GM12872 (cell line): ENCODE results near the gene CSF1R.

Experiments used
- TF ChIP-seq, protein P1 (sequence below): IDR thresholded peaks from 3 replicates; pipeline ENCODE4 v1.5.1; 2011; ENCODE audit warnings: low read depth, mild to moderate bottlenecking, low read length, moderate library complexity; ENCODE audit not compliant: insufficient read depth

Gene CSF1R

DNA sequence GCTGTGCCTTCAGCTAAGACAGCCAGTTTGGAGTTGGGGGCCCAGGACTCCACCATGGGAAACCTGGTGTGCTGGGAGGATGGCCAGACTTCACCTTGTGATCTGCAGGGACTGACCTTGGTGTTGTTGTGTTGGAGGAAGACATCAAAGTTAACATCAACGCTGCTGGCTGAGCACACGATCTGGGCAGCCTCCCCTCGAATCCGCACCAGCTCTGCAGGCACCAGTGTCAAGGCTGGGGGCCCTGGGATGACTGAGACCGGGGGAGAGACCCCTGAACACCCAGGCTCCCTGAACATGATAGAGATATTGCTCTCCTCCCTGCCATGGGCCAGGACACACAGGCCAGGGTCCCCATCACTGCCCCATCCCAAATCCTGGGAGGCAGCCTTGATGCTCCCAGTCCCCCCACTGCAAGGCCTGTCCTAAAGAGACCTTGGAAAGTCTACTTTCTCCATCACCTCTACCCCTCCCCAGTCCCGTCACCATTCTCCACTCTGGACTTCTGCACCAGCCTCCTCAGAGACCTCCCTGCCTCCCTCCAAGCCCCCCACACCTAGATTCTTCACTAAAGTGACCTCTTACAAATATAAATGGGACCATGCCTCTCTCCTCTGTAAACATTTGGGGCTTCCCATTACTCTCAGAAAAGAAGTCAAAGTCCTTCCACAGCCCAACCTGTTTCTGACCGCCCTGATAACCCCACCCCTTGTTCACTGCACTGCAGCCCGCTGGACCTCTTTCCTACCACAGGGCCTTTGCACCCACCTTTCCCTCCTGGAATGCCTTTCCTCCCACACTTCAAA, 8.2 kb downstream of the CSF1R start:
- TF ChIP-seq, protein P1, sequence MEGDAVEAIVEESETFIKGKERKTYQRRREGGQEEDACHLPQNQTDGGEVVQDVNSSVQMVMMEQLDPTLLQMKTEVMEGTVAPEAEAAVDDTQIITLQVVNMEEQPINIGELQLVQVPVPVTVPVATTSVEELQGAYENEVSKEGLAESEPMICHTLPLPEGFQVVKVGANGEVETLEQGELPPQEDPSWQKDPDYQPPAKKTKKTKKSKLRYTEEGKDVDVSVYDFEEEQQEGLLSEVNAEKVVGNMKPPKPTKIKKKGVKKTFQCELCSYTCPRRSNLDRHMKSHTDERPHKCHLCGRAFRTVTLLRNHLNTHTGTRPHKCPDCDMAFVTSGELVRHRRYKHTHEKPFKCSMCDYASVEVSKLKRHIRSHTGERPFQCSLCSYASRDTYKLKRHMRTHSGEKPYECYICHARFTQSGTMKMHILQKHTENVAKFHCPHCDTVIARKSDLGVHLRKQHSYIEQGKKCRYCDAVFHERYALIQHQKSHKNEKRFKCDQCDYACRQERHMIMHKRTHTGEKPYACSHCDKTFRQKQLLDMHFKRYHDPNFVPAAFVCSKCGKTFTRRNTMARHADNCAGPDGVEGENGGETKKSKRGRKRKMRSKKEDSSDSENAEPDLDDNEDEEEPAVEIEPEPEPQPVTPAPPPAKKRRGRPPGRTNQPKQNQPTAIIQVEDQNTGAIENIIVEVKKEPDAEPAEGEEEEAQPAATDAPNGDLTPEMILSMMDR, result no peak

DNA sequence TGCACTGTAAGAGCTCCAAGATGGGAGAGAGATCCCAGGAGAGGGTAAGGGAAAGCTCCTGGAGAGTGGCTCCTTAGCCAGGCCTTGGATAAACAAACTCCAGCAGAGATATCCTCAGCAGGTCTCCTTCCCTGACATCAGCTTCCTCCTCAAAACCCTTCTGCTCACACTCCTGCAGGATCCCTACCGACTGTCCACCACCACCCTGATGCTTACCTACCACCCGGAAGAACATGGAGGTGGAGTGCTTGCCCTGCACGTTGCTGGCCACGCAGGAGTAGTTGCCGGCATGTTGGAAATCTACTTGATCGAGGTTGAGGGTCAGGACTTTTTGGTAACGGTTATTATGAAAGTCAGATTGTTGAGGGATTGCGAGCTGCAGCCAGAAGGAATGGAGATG, 9.3 kb downstream of the CSF1R start:
- TF ChIP-seq, protein P1, result no peak

DNA sequence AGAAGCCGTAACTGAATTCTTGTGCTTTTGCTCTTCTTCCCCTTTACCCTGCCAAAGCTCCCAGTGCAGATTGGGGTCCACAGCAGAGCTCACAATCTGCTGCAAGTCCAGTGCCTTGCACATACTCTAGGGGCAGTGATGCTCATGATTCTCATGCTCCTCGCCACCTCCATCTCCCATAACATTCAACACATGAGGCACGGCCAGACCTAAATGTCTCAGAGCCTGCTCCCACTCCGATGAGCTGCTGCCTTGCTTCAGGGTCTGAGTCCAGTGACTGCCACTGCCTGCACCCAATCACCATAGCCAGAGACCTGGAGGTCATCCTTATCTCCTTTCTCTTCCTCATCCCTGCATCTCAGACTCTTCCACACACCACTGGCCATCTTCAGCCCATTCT, 10.5 kb downstream of the CSF1R start:
- TF ChIP-seq, protein P1, result peak; percentile 38; the same call in 2 of the 3 replicates

DNA sequence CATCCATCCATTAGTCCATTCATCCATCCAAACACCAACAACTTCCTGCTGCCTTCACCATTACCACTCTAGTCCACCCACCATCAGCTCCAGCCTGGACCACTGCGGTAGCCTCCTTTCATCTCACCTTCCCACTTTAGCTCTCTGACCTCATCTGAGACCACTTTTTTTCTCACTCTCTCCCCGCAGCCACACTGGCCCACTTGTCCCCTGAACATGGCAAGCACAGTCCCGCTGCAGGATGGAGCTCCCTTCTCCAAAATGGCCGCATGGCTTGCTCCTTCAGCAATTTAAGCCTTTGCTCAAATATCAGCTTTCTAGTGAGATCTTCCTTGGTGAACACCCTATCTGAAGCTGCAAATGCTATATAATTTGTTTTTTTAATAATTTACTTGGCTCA, 11.1 kb downstream of the CSF1R start:
- TF ChIP-seq, protein P1, result no peak

DNA sequence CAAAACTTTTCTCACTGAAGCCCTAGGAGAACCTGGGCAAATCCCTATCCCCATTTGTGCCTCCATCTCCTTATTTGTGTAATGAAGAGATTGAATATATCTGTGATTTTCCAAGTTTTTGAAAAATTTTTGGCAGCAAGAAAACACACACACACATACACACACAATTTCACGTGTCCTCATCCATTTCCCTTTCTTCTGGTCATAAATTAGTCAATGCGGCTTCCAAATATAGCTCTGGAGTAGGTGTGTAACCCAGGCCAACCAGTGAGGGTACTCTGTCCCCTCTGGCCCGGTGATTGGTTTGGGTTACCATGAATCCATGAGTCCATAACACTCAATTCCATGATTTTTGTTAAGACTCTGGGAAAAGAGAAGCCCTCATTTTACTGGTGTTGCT, 12.7 kb downstream of the CSF1R start:
- TF ChIP-seq, protein P1, result no peak

DNA sequence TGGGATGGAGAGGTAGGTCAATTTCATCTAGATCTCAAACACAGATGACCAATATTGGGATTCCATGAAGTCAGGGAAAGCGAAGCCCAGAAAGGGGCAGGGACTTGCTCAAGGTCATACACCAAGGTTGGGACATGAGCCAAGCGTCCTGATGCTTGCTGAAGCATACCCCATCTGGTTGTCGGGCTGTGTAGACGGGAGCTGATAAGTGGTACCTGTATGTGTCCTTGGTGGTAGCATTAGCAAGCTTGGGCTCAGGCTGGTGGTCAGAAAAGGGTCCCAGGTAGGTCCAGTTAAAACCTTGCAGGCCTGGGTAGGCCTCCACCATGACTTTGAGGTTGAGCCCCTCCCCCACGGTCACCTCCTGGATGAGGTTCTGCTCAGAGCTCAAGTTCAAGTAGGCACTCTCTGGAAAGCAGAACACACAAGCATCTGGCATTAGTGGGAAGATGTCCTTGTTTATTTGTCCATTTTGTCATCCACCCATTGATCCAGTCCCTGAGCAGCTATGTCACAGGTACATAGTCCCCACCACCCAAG, 13.2 kb downstream of the CSF1R start:
- TF ChIP-seq, protein P1, result no peak

DNA sequence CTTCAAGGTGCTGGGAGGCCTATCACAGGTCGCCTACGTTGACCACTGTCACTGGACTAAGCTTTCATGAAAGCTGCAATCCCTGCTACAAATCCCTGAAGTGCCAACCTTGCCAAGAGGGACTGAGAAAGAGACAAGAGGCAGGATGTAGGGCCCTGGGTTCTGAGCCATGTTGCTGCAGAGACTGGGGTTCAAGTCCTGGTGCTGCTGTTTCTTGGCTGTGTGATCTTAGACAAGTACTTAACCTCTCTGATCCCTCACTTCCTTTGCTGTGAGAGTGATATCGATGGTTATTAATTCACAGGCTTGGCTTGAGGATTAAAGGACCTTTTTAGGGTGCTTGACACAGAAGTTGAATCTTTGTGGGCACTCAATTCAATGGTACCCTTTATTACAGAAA, 15.5 kb downstream of the CSF1R start:
- TF ChIP-seq, protein P1, result no peak
